T-helper 22 cell (primary cell): Measurements from ENCODE around the gene CPXM1.
"Not testable (repeated sequence)": the region's sequence is repeated elsewhere in the genome, so short reads cannot be mapped to it uniquely, and the experiment has no call there.

Experiments
- DNase-seq: peaks from one replicate; pipeline ENCODE4 v3.0.0-alpha.2; 2020; ENCODE audit warnings: low read depth

Gene CPXM1

DNA sequence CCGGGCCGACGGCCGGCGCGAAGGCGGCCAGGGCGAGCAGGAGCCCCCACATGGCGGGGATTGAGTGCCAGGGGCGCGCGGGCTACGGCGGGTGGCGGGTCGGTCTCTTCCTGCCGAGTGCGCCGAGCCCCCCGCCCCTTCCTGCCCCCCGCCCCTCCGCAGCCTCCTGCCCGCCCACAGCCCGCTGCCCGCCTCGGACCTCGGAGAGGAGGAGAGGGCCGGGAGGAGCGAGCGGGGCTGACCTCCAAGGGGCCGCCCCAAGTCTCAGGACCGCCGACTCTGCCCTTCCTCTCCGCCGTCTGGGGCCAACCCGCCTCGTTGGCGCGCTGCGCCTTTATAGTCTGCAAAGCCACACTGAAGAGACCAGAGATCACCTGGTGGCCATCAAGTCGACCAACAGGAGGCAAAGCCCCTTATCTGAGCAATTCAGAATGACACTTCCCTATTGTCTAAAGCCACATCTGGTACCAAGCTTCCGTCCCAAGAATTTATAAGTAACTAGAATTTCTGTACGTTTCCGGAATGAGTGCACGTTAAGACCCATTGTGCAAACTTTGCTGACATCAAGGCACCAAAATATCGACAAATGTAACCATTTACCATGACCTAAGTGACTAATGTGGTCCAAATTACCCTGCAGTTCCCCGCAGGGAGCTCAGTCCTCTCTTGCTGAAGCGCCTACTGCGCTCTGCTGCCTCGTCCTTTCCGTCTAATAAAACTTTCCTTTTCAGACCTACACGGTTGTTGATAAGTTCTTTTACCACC lies at the start of gene CPXM1:
Gene CPXM1 (minus strand): TSS at position 107 of the 765 bp plus-strand sequence. CDS start 55 bp downstream, at position 52.
- DNase-seq: no peak

- no peak for DNase-seq
These were observed 49.1 kb upstream of the CPXM1 start for GRCh38 chr20:2849529-2849928.

- no peak for DNase-seq
These were observed 47.4 kb upstream of the CPXM1 start for GRCh38 chr20:2847802-2848201.

DNA sequence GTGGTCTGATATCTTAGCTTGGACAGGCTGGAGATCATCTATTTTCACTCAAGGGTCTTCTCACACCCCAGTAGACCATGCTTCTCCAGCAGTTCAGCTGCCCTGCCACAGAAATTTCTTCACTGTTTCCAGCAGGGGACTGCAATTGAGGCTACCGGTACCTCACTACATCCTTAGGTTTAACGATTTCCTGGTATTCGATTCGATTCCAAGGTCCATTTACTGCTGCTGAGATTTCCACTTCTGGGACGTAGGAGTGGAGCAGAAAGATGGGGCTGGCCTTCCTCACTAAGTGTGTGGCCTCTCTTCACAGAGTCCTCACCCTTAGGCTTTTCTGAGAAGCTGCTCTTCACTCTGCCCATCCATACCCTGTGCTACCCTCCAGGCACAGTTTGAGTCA lies 46.3 kb upstream of the CPXM1 start:
- no peak for DNase-seq

DNA sequence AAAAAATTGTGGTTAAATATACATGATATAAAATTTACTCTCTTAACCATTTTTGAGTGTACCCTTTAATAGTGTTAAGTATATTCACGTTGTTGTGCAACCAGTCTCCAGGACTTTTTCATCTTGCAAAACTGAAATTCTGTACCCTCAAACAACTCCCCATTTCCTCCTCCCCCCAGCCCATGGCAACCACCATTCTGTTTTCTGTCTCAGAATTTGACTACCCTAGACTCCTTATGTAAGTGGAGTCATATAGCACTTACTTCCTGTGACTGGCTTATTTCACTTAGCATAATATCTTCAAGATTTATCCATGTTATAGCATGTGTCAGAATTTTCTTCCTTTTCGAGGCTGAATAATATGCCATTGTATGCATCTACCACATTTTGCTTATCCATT lies 45.2 kb upstream of the CPXM1 start:
- no peak for DNase-seq

DNA sequence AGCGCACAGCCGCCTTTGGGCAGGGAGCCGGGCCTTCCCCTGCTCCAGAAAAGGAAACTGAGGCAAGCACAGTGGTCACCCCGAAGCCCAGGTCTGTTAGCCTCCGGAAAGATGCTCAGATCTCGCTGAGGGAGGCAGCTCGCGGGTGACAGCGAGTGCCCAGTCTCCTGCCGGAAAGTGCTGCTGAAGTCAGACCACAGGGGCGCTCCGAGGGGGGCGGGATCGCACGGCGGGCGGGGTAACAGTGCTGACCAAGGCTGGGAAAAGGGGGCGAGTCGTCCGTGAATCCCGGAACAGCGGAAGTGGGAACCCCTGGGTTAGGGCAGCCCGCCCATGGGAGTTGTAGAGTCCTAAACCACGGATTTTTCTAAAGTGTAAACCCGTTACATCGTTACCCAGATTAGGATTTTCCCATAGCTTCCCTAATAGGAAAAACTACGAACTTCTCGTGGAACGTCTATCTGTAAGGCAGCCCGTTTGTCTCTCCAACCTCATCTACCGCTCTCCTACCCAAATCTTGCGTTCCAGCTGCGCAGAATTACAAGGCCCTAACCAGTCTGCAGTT lies 40.6 kb upstream of the CPXM1 start:
- peak; percentile 19 for DNase-seq

DNA sequence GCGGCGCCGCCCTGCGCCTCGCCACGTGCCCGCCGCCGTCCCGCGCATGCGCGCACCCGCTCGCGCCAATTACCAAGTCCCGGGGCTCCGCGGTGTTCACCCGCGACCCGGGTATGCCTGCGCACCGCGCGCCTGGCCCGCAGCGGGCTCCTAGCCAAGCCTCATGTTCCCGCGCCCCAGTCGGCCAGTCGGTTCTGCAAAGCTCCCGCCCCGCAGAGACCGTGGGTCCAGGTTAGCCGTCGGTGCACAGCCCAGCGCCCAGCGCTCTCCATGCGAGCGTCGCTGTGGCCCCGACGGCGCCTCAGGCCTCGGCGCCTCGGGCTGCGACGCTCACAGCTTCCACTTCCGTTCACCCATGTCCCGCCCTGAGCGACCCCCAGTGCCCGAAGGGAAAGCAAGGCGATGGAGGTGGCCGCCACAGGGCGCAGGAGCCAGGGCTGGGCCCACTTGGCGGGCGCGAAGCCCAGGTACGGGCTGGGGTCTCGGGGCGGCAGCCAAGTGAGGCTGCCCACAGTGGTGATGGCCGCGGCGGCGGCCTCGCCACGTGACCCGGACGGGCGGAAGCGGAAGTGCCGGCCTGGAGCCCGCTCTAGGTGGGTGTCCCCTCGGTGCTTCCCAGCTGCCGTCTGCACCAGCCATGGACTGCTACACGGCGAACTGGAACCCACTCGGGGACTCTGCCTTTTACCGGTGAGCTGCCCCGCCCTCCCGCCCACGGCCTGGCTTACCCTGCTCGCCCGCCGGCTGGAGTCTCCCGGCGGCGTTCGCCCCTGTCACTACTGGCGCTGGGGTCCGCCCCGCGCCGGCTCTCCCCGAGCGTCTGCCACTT lies 39.9 kb upstream of the CPXM1 start, which contains the start of the genes PCED1A and VPS16:
Gene PCED1A (minus strand): TSS at position 518 of the 829 bp plus-strand sequence. CDS start 743 bp downstream, outside the sequence.
Gene VPS16 (plus strand): TSS at position 608 of the 829 bp plus-strand sequence. CDS start 30 bp downstream, at position 638.
- DNase-seq: peak; percentile 81

DNA sequence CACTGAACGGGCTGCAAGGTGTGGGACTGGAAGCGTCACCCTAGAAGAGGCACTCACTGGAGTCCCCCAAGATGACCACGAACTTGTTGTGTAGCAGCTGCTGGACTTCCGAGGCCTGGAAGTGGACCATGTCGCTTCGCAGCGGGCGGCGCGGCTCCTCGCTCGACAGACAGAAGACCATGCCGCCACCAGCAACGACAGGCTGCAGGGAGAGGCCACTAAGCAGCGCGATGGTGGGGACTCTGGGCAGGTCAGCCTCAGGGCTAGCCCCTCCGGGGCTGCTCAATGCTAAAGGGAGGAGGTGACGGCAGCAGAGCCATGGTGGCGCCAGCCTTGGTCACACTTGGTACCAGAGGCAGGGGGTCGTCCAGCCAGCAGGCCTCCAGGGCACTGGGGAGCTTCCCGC lies 39.3 kb upstream of the CPXM1 start:
- no peak for DNase-seq

GRCh38 chr20:2838847-2839671 lies 38.6 kb upstream of the CPXM1 start:
- DNase-seq: no peak

DNA sequence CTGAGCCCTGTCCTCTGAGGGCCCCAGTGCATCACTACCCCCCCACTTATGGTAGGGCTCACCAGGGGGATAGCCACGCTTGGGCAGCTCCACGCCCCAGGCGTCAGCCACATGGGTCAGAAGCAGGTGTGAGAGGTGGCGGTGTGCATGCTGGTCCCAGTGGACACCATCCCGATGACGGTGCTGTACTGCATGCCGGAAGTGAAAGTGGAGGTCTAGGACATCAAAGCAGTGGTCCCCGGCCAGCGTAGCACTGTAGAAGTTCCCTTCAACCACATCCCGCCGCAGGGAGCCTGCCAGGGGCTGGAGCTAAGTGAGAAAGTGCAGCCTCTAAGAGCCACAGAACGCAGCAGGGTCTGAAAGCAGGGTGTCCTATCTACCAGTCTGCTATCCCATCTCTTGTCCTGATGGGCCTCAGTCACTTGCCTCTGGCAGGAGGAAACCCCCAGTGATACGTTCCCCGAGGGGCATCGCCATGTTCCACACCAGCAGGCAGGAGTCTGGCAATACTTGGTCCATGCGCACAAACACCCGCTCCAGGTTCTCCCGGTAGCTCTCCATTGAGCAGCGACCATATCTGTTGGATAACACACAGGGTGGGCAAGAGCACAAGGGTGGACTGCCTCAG lies 37.9 kb upstream of the CPXM1 start:
- DNase-seq: no peak

- DNase-seq: no peak
These were observed 37.0 kb upstream of the CPXM1 start for GRCh38 chr20:2837221-2837960.

DNA sequence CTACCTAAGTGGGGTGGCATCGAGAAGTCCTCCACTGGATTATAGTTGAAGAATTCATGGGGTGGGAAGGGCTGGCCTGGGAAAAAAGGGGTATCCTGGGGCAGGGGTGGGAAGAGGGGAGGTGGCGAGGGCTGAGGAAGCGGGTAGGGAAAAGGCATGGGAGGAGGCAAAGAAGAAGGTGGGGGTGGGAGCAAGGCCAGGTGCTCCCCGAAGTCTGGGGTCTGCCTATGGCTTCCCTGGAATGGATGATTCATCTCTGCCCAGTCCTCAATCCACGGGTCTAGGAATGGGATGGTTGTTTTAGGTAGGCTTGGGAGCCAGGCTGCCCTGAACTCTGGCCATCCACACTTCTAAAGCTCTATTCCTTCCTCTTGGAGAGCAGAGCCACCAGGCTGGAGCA lies 35.6 kb upstream of the CPXM1 start:
- DNase-seq: no peak

DNA sequence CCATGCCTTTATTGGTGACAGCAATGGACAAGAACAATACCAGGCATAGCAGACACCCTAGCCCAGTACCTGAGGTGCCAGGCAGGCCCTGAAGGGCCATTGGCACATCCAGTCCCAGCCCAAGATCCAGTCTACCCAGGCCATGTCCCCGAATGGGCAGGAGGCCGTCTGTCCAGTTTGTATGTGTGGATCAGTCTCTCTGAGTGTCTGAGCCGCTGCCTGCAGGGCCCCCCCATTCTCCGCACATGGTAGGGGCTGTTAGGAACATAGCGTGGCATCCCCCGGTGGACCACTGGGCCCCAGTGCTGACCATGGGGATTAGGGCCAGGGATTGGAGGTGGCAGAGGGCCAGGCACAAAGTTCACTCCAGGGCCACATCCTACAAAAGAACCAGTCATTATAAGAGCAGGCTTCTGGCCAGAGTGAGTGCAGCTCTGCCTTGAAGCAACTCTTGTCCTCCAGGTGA lies 34.9 kb upstream of the CPXM1 start:
- no peak for DNase-seq

DNA sequence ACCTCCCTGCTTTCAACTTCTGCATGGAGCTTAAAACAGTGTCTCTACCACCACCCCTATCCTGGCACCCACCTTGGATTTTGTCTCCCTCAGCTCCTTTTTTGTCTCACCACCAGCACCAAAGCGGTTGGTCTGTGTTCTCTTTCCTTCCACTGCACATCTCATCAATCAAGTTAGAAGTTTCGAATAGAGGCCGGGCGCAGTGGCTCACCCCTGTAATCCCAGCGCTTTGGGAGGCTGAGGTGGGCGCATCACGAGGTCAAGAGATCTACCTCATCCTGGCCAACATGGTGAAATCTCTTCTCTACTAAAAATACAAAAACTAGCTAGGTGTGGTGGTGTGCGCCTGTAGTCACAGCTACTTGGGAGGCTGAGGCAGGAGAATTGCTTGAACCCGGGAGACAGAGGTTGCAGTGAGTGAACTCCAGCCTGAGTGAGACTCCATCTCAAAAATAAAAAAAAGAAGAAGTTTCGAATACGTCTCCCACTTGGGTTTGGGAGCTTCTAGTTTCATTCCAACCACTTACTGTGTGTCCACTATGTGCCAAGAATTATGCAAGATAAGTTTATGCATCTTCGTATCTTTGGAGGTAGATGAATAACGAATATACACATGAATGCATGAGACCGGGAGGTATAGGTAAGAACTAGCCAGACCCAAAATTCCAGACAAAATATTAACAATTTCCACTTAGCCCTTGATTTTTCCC lies 34.1 kb upstream of the CPXM1 start:
- no peak for DNase-seq

GRCh38 chr20:2833761-2834160 lies 33.3 kb upstream of the CPXM1 start:
- no peak for DNase-seq

- not testable (repeated sequence) for DNase-seq
These were observed 30.8 kb upstream of the CPXM1 start for GRCh38 chr20:2831206-2831605.

DNA sequence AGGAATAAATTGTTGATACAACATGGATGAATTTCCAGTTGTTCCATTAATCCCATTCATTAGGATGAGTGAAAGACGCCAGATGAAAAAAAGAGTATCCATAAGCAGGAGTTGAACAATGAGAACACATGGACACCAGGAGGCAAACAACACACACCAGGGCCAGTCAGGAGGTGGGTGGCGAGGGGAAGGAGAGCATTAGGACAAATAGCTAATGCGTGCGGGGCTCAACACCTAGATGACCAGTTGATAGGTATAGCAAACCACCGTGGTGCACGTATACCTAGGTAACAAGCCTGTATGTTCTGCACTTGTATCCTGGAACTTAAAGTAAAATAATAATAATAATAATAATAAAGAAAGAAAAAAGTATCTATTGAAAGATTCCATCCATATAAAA lies 28.9 kb upstream of the CPXM1 start:
- DNase-seq: no peak

GRCh38 chr20:2826655-2827054 lies 26.2 kb upstream of the CPXM1 start:
- no peak for DNase-seq

GRCh38 chr20:2825761-2826160 lies 25.3 kb upstream of the CPXM1 start:
- no peak for DNase-seq

DNA sequence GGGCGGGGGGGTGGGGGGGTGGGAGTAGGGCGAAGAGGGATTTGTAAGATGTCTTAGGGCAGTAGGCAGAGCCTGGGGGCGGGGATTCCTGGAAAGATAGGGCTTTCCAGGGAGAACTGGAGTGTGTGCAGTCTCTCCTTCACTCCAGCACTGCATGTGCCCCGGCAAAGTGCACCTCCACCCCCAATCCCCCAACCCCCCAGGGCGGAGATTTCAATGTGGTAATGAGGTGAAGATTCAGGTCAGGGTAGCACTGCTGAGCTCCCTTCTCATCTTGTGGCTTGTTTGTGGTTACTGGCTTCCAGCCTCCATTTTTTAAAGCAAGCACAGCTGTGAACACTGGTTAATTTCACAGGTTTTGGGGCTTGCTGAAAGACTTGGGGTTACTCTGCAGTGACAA lies 21.6 kb upstream of the CPXM1 start:
- peak; percentile 23 for DNase-seq
